AG10803 (cell line): ENCODE measurements around the gene PRR36.
"Not testable (repeated sequence)": the region's sequence is repeated elsewhere in the genome, so short reads cannot be mapped to it uniquely, and the experiment has no call there.

Source experiments
- DNase-seq: peaks from one replicate; pipeline ENCODE4 v3.0.0; 2010; ENCODE audit warnings: low read depth
- H3K4me3 ChIP-seq: 2 replicates; pipeline ENCODE4 v1.5.1; 2011; ENCODE audit warnings: mild to moderate bottlenecking, low read length, control low read depth
- CTCF ChIP-seq: conservative IDR thresholded peaks from 2 replicates; pipeline ENCODE4 v1.5.1; 2011; ENCODE audit warnings: mild to moderate bottlenecking, low read length, control low read depth, inconsistent platforms

Gene PRR36

GRCh38 chr19:7895565-7895964, 21.4 kb upstream of the PRR36 start:
- no peak overlapping the region for H3K4me3 ChIP-seq
- no peak for TF ChIP-seq CTCF
- DNase-seq, result no peak

GRCh38 chr19:7894612-7895309, 20.6 kb upstream of the PRR36 start:
- no peak for DNase-seq
- H3K4me3 ChIP-seq, result no peak overlapping the region
- no peak for TF ChIP-seq CTCF

- DNase-seq, H3K4me3 ChIP-seq: not testable (repeated sequence)
Observed at GRCh38 chr19:7893362-7894101, 19.3 kb upstream of the PRR36 start.

- H3K4me3 ChIP-seq, result peak overlapping the region; percentile 73
Observed at GRCh38 chr19:7888826-7889217, 14.6 kb upstream of the PRR36 start.

GRCh38 chr19:7888145-7888825, 14.1 kb upstream of the PRR36 start, which contains the start of gene LRRC8E:
TSS of gene LRRC8E (plus strand) at chr19:7888510. CDS start at chr19:7895604, 7,094 bp downstream.
- peak; percentile 54 for DNase-seq
- TF ChIP-seq CTCF, result no peak
- H3K4me3 ChIP-seq, result peak within 1 kb of the TSS; percentile 73

More at GRCh38 chr19:7888826-7889217, 14.6 kb upstream of the PRR36 start:
- DNase-seq, result no peak
- TF ChIP-seq CTCF, result no peak

GRCh38 chr19:7887408-7888144, 13.4 kb upstream of the PRR36 start:
- no peak overlapping the region for H3K4me3 ChIP-seq
- no peak for DNase-seq
- no peak for TF ChIP-seq CTCF

- no peak for TF ChIP-seq CTCF
- DNase-seq, result no peak
- no peak overlapping the region for H3K4me3 ChIP-seq
Observed at GRCh38 chr19:7885818-7886217, 11.6 kb upstream of the PRR36 start.
